ENCODE data around the gene DZIP1.

Gene DZIP1

DNA sequence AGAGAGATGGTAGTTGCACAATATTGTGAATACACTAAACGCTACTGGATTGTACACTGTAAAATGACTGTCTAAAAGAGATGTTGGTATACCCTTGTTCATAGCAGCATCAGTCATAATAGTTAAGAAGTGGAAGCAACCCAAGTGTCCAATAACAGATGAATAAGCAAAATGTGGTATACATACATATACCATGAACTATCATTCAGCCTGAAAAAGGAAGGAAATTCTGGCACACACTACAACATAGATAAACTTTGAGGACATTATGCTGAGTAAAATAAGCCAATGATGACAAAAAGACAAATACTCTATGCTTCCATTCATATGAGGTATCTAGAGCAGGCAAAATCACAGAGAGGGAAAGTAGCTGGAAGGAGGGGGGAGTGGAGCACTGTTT, 16.0 kb downstream of the DZIP1 start:
- no peak for DNase-seq
- no peak for TF ChIP-seq POLR2A (IDR thresholded peaks at IDR 0.05; ENCODE audit: low read length)
- no peak for TF ChIP-seq GATA1 (IDR thresholded peaks at IDR 0.05; ENCODE audit: low read depth, low read length)

DNA sequence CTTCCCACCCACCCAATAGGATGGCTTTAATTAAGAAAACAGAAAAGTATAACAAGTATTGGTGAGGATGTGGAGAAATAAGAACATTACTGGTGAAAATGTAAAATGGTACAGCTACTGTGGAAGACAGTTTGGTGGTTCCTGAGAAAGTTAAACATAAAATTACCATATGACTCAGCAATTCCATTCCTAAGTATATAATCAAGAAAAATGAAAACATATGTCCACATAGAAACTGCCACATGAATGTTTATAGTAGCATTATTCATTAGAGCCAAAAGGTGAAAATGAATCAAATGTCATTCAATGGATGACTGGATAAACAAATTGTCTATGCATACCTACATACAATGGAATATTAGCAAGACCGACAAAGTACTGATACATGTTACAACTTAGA, 16.9 kb downstream of the DZIP1 start:
- DNase-seq: no peak
- no peak for TF ChIP-seq POLR2A (IDR thresholded peaks at IDR 0.05; ENCODE audit: low read length)
- TF ChIP-seq GATA1 (IDR thresholded peaks at IDR 0.05; ENCODE audit: low read depth, low read length): no peak

DNA sequence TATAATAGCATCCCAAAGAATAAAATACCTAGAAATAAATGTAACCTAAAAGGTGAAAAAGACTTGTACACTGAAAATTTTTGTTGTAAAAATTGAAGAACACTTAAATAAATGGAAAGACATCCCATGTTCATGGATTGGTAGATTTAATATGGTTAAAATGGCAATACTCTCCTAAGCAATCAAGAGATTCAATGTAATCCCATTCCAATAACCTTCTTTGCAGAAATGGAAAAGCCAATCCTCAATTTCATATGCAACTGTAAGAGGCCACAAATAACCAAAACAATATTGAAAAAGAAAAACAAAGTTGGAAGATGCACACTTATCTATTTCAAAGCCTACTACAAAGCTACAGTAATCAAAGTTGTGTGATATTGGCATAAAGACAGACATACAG, 17.7 kb downstream of the DZIP1 start:
- no peak for DNase-seq
- no peak for TF ChIP-seq GATA1 (IDR thresholded peaks at IDR 0.05; ENCODE audit: low read depth, low read length)
- TF ChIP-seq POLR2A (IDR thresholded peaks at IDR 0.05; ENCODE audit: low read length): no peak

DNA sequence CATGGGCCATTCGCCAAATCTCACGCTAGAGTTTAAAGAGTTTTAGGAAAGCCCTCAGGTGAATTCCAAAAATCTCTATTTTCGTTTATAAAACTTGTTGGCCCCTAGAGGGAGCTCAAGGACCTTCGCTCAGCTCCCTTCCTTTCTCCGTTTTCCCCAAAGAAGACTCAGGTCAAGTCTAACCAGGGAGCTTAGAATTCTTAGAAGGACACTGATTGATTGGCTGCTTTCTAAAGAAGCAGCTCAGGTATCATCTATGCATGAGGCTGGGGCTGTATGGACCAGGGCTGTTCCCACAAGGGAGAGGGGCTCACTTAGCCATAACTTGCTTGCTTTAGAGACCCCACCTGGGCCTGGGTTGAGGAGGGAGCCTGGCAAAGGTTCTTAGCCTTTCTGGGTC, 20.5 kb downstream of the DZIP1 start:
- TF ChIP-seq POLR2A (IDR thresholded peaks at IDR 0.05; ENCODE audit: low read length): no peak
- TF ChIP-seq GATA1 (IDR thresholded peaks at IDR 0.05; ENCODE audit: low read depth, low read length): no peak
- peak; percentile 43 to 69 for DNase-seq

DNA sequence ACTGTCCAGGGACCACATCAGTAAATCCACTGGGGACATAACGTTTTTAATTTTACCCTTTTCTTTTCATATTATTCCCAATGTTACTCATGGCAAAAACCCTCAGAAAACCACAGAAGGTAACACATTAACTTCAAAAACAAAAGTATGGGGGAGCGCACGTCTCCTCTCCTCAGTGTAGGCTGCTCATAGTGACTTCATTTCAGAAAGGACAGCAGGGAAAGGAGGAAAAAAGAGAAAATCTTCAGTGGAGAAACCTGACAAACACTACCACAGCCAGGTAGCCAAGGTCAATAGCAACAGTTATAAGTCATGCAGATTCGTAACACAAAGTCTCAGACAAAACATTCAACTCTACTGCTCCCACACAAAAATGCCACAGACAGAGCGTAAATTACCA, 21.4 kb downstream of the DZIP1 start:
- TF ChIP-seq GATA1 (IDR thresholded peaks at IDR 0.05; ENCODE audit: low read depth, low read length): no peak
- no peak for TF ChIP-seq POLR2A (IDR thresholded peaks at IDR 0.05; ENCODE audit: low read length)
- no peak for DNase-seq

DNA sequence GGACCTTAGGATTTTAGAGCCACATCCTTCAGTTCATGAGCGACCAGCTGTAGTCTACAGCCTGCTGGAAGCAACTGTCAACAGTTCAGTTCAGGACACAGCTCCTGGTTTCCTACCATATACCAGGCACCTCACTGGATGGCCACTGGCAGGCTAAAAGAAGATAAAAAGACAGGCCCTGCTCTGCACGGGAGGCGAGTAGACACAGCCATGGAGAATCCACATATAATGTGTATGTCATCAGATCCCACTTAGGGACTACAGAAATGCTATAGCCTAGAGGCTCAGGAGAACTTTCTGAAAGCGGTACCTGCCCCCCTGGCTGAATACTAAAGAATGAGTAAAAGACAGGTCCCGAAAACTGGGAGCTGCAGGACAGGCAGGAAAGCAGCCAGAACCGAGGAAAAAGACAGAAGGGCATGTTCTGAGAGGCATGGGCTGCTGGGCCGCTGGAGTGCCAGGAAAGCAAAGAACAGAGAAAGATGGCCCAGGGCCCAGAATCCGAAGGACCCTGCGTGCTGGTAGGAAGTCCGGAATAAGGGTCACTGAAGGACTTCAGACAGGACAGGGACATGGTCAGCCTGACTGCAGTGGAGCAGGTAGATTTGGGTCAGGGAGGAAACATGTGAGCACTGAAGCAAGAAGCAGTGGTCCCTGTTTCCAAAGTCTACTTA, 23.5 kb downstream of the DZIP1 start:
- TF ChIP-seq POLR2A (IDR thresholded peaks at IDR 0.05; ENCODE audit: low read length) (no peak), GATA1 (IDR thresholded peaks at IDR 0.05; ENCODE audit: low read depth, low read length) (no peak)
- no peak for DNase-seq

DNA sequence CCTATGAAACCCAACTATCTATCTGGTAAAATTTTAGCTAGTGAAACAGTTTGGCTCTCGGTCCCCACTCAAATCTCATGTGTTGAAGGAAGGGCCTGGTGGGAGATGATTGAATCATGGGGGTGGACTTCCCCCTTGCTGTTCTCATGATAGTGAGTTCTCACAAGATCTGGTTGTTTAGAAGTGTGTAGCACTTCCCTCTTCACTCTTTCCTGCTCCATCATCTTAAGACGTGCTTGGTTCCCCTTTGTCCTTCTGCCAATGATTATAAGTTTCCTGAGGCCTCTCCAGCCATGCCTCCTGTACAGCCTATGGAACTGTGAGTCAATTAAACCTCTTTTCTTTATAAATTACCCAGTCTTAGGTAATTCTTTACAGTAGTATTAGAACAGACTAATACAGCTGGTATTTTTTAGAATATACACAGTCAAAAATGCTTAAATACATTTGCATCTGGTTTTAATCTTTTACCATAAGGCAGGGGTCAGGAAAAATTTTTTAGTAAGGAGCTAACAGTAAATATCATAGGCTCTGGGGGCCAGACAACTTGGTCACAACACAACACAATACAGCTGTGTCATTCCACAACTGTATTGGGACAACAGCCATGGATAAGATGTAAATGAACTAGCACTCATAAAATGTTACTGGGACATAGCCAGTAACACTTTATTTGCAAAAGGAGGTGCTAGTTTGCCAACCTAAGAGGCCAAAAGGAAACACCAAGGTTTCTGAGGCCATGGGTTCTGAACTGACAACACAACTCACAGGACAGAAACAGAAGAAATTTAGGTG, 24.3 kb downstream of the DZIP1 start:
- DNase-seq: no peak
- TF ChIP-seq POLR2A (IDR thresholded peaks at IDR 0.05; ENCODE audit: low read length) (no peak), GATA1 (IDR thresholded peaks at IDR 0.05; ENCODE audit: low read depth, low read length) (no peak)

DNA sequence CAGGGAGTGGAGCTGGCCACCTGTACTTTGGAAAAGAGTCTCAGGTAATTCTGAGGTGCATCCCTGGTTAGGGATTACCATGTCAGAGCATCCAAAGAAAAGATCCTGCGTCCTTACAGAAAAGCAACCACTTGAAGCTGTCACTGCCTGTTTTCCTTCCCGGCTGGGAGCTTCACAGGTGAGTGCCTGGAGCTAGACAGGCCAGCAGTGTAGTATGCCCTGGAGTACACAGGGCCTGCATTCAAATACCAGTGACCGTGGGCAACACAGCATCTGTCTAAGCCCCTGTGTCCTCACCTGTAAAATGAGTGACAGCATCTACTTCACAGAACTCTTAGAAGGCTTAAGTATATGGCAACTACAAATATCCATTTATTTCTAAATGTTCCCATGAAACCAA, 29.0 kb downstream of the DZIP1 start:
- no peak for DNase-seq
- TF ChIP-seq POLR2A (IDR thresholded peaks at IDR 0.05; ENCODE audit: low read length): no peak
- no peak for TF ChIP-seq GATA1 (IDR thresholded peaks at IDR 0.05; ENCODE audit: low read depth, low read length)

DNA sequence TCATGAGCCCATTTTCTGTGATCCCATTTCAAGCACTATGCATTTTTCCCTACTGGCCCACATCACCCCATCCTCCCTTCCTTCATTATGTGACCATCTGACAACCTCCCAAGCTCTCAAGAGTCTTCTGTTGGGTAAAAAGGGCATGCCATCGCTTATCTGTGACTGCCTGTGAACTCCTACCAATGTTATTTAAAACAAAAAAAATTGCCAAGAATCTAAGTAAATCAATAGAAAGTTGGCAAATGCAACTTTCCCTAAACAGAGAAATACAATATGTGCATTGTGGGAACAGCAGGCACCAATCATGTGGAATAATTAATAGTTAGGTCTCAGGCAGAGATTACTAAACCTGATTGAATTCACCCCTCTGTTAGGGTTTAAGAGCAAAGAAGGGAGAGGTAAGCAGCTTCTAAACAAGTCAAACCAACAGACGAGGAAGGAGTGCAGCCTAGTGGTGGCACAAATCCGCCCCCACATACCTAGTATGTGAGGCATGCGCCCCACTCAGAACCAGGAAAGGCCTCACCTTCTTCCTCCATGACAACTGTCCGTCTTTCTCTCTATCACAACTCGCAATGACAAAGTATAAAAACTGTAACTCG, 29.8 kb downstream of the DZIP1 start:
- TF ChIP-seq POLR2A (IDR thresholded peaks at IDR 0.05; ENCODE audit: low read length) (no peak), GATA1 (IDR thresholded peaks at IDR 0.05; ENCODE audit: low read depth, low read length) (no peak)
- DNase-seq: no peak

DNA sequence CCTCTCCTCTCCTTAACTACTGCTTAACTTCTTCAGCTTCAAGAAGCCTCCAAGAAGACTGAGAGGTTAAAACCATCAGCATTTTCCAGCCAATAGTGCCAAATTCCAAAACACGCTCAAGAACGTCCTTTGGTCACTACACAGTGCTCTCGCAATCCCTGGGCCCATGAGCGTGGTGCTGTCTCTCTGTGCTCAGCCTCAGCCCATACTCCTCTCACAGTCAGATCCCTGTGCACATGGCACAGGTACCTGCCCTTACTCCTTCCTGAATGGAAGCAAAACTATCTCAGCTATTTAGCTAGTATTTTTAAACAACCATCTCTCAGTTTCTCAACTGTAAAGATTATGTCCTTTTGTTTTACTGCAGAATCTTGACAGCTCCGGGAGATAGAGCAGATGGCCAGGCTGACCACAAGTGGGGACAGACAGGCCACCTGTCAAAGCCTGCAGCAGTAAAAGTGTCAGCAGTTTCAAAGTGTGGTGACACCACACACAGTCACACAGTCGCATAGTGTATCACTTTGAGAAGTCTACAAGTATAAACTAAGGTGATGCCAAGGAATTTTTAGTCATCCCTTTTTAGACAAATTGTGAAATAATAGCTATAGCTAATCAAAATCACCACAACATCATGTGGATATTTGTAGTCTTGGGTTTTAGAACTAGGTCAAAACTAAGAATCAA, 35.7 kb downstream of the DZIP1 start:
- no peak for DNase-seq
- TF ChIP-seq POLR2A (IDR thresholded peaks at IDR 0.05; ENCODE audit: low read length): no peak
- no peak for TF ChIP-seq GATA1 (IDR thresholded peaks at IDR 0.05; ENCODE audit: low read depth, low read length)

DNA sequence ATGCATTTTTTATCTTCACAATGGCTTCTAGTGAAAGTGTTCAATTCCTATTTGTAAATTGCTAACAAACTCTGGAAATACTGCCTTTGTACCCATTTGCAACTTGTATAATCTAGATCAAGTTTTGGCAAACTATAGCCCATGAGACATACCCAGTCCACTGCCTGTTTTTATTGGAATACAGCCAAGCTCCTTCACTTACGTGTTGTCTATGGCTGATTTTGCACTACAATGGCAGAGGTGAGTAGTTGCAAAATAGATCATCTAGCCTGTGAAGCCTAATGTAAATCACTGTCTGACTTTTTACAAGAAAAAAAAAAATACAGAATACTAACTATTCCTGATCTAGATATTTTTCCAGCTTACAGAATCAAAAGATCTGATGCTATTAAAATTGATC, 37.1 kb downstream of the DZIP1 start:
- no peak for DNase-seq
- TF ChIP-seq GATA1 (IDR thresholded peaks at IDR 0.05; ENCODE audit: low read depth, low read length) (no peak), POLR2A (IDR thresholded peaks at IDR 0.05; ENCODE audit: low read length) (no peak)

DNA sequence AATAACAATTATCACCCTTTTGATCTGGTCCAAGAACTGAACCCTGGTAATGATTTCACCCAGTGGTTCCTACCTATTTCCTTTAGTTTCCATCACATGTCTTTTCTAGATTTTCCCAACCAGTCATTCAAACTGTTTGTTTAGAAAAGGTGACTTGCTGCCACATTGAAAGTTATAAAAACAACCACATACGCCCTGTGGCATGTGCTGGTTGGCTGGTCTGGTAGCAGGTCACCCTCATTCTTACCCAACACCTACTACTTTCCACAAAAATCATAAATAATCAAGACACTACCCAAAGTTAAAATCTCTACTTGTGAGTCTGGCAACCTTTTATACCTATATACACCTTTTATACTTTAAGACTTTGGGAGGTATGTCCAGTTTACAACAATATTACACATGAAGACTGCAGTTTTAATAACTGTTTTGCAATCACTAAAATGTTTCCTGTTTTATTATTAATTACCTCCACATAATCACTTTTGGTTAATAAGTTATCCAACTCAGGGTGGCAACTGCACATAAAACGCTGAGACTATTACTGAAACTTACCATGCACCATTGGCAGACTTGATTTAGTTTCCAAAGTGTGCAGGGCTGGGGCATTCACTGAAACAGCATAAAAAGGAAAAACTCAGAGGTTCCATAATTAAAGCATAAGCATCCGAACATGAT, 38.9 kb downstream of the DZIP1 start:
- no peak for DNase-seq
- TF ChIP-seq POLR2A (IDR thresholded peaks at IDR 0.05; ENCODE audit: low read length): no peak

DNA sequence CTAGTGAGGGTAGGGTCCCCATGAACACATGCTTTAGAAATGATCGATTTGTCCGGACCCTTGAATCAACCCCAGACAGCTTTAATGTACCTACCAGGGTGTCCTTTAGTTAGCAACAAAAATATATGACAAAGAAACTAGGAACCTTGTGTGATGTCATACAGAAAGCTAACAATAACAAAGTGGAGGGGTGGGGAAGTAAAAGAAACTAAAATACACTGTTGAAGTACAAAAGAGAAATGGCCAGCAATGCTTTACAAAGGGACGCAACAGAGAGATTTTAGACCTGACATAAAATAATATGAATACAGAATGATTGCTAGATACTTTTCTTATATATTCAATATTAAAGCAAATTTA, 40.0 kb downstream of the DZIP1 start:
- TF ChIP-seq POLR2A (IDR thresholded peaks at IDR 0.05; ENCODE audit: low read length) (no peak), GATA1 (IDR thresholded peaks at IDR 0.05; ENCODE audit: low read depth, low read length) (no peak)
- no peak for DNase-seq
